Activated gamma-delta T cell treated with Interleukin-2 at 50 U/mL for 16 hours (primary cell): ENCODE results near the gene LRTM2.
"Not testable (repeated sequence)": the region's sequence is repeated elsewhere in the genome, so short reads cannot be mapped to it uniquely, and the experiment has no call there.

Experiments used
- DNase-seq: peaks from one replicate; pipeline ENCODE4 v3.0.0-alpha.2; 2020

The LRTM2 gene

DNA sequence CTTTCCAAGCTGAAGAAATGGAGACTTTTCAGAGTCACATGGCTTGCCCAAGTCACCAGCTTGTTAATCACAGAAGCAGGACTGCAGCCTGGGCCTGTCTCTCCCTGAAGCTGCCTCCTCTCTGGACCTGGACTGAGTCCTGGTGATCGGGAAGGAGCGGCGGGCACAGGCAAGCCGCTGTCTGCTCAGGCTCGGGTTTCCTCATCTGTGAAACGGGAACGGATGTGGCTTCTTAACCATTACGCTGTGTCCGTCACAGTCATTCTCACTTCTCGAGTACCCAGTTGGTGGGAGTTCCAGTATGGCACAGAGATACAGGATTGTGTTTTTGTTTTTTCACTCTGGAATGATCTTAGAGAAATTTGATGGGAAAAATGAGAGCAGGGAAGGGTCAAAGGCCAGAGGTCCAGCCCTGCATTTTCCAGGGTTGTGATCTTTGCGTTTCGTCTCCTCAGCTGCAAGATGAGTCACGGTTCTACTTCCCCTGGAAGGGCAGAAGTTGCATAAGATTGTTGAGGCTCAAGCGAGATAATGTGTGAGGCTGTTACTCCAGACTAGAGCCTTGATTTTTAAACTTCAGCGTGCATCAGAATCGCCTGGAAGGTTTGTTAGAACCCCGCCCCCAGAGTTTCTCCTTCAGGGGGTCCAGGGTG is 7.6 kb upstream of the LRTM2 start:
- DNase-seq = no peak

DNA sequence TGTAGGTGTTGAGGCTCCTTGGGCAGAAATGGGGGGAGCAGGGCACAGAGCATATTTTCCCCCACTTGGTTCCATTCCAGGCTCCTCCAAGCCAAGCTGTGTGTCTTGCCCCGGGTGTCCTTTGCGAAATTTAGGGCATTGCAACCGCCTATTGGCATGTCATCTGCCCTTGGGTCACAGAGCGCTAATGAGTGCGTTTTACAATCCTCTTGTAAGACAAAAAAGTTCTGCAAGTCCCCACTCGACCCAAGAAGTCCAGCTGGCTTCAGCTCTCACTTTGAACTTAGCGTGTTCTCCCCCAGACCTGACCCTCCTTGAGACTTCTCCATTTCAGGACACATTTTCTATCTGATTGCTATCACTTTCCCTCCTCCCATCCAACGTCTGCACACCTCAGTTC is 6.1 kb upstream of the LRTM2 start:
- no peak for DNase-seq

DNA sequence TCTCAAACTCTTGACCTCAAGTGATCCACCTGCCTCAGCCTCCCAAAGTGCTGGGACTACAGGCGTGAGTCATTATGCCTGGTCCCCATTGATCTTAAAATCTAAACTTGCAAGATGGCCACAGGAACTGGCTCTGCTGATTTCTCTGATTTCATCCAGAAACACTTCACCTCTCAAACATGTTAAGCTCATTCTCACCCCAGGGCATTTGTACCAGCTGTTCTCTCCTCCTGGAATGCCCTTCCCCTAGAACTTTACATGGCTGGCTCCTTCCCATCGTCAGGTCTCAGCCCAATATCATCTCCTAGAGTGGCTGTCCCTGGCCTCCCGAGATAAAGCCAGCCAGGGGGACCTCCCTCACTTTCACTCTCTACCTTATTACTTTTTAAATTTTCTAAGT is 5.3 kb upstream of the LRTM2 start:
- DNase-seq = no peak

DNA sequence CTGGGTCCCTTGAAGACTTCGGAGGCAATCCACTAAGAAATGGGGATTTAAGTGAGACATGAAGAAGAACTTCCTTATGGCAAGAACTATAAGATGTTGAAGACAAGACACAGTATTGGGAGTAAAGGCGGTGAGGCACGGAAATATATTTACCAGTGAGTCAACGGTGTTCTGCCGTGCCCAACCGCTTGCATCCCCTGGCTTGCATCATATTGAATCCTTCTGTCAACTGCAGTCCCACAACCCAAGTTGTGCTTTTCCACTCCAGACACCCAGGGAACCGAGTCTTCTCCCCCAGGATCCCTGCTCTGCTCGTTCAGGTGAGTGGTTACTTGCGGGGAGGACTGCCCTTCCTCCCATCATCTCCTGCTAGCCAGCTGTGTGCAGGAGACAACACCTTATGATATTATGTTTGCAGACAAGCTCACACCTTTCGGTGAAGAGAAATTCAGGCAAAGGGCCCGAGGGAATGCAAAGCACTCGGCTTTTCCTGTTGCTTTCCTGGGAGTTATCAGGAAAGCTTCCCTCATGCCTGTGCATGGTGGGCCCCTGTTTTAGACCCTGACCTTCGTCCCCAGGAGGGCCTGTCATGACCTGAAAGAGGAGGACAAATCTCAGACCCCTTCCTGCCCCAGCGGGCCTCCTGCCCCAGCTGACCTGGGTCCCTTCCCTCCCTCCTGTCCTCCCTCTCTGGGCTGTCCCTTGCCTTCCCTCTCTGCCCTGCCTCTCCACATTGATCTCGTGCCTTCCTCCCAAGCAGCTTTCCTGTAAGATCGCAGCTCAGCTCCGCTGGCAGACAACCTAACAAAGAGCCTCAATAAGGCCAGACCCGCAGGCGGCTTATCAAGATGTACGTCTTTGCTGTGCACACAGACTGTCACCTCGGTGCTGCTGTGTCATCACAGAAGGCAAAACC is 4.3 kb upstream of the LRTM2 start:
- no peak for DNase-seq

DNA sequence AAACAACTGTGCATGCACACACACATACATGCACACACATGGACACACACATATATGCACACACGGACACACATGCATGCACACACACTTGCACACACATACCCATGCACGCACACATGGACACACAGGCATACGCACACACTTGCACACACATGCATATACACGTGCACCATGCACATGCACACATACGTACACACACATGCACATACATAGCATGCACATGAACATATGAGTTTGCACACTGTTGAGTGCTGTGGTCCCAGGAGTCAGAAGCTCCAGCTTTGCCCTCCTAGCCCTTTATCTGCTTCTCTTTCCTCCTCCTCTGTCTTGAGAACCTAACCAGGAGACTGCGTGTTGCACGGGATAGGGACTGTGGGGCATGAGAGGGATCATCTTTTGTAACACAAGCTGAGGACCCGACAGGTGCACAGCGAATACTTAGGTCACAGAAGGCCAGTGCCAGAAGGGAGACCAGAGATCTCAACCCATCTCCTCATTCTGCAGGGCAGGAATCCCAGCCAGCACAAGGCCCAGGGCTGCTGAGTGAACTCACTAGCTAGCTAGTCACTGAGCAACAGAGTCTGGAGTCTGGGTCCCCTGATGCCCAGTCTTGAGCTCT is 3.5 kb upstream of the LRTM2 start:
- DNase-seq = no peak

DNA sequence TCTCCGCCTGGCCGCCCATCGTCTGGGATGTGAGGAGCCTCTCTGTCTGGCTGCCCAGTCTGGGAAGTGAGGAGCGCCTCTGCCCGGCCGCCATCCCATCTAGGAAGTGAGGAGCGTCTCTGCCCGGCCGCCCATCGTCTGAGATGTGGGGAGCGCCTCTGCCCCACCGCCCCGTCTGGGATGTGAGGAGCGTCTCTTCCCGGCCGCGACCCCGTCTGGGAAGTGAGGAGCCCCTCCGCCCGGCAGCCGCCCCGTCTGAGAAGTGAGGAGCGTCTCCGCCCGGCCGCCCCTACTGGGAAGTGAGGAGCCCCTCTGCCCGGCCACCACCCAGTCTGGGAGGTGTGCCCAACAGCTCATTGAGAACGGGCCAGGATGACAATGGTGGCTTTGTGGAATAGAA is 2.4 kb upstream of the LRTM2 start:
- not testable (repeated sequence) for DNase-seq

DNA sequence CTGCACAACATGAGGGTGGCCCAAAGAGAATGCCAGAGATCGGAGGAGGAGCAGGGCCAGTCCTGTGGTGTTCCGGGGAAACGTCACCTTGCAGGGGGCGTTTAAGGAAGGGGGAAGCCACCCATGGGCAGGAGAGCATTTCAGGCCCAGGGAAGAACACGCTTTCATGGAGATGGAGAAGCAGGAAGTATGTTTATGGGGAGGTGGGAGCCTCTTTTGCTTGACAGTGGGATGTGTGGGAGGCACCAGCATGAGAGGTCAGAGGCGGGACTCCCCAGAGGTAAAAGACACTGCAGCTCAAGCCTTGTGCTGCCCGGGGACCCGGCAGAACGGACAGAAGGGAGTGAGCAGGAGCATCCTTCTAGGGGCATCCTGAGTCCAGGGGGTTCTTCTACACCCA is 1.3 kb upstream of the LRTM2 start:
- DNase-seq = no peak

DNA sequence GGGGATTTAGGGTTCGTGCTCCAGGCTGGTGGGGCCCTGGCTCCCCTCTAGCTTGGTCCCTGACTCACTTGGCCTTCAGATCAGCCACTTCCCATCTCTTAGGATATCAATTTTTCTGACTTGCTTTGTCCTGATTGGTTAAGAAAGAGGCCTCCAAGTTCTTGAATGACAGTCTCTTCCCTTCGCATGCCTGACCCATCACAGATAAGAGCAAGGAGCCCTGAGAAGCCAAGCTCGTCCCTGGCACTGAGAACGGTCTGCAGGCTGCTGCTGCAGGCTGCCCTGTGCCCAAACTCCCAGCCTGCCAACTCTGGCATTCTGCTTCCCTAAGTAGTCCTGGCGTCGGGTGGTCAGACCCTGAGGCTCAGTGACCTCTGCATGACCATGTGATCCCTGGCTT is 794 bp upstream of the LRTM2 start:
- no peak for DNase-seq

DNA sequence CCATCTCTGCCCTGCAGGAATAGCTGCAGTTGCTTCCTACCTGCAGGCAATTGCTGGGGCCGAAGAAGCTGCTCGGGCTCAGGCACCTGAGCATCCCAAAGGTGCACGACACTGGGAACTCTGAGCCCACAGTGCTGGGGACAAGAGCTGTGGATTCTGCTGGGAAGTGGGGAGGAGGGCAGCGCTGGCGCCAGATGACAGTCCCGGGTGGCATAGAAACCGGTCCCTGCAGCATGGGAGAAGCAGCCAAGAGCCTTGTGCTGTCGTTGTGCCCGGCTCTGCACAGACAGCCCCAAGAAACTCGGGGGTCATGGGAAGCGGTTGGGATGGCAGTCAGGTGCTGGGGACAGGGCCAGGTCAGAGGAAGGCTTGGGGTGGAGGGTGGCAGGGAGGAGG is 529 bp downstream of the LRTM2 start:
- no peak for DNase-seq

DNA sequence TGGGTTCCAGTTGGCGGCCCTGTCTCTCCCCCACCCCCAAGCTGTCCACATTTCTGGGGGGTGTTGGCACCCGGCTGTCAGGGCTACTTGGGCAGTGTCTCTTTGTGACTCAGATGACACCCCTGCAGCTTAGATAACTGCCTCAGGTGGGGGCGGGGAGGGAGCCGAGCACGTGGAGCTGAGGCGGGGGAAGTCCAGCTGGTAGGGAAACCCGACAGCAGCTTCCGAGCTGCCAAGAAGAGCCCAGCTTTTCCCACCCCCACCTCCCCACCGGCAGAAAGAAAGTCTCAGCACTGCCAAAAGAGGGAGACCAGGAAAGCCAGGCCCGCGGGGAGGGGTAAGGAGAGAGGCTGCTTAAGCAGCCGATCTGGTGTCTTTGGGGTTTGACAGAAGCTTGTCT is 1.4 kb downstream of the LRTM2 start:
- DNase-seq = no peak

DNA sequence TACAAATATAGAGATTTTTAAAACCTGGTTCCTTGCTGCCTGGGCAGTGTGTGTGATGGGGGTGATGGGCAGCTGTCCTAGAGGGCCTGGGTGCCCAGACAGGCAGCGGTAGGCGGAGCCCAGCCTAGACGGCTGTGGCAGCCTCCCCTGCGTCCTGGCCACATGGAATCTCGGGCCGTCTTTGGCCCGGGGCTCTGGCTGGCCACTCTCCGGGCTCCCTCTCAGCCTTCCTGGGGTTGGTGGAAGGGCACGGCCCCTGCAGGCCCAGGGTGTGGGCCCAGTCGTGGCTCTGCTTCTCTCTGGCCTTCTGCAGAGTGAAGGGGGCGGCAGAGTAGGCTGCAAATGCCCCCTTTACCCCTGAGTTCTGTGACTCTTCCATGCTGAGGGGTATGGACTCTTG is 2.3 kb downstream of the LRTM2 start:
- DNase-seq = no peak

DNA sequence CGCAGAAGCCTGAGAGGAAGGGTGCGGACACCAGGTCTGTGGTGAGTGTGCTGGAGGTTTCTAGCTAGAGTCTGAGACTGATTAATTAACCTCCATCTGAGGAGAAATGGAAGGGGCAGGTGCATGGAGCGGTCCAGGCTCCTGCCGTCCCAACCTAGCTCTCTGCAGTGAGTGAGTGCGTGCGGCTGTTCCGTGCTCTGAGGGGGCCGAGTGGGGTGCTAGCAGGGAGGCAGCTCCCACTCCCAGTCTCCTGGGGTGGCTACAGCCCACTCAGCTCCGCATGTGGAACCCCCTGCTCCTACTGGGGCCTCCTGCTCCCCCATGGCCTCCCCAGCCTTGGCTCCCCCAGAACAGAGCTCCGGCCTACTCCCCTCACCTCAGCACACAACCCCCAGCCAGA is 2.9 kb downstream of the LRTM2 start:
- DNase-seq = no peak

DNA sequence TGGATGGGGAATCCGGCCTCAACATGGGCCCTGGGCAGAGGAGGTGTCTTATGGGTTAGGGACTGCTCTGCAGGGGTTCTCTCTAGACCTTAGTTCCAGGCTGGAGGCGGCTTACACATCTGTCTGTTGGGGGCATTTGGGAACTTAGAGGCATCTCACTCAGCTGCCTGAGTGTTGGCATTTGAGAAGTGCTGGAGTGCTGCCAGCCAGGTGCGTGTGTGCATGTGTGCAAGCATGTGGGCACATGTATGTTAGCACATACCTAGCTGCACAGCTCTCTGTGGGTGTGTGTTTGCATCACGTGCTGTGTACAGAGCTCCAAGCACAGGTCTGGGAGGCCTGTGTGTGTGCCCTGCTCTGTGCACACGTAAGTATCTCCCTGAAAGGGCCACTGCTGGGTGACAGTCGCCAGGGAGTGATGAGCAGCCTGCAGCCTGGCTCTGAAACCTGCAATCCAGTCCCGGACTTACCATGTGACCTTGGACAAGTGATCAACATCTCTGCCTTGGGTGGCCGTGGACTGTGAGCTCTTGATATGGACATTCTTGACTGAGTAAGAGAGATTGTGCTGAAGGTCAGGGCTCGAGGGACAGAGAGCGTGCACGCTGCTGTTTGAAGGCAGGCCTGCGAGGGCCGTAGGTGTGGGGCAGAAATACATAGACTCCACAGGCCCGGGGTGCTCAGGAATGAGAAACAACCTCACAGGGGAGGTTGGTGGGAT is 5.2 kb downstream of the LRTM2 start:
- no peak for DNase-seq

DNA sequence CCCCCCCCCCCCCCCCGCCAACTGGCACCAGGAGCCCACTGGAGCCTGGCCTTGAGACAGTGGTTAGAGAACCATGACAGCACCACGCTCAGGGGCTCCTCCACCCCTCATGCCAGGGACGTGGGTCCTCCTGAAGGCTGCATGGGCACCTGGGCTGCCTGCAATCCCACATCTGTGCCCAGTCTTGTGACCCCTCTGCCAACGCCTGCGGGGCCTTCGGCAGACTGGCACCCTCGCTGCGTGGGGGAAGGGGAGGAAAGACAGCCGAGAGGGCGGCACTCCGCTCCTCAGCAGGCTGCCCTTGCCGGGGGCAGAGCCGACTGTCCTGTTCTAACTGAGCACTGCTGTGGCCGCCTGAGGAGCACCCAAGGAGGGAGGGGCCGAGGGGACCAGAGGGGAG is 6.0 kb downstream of the LRTM2 start:
- DNase-seq = no peak

DNA sequence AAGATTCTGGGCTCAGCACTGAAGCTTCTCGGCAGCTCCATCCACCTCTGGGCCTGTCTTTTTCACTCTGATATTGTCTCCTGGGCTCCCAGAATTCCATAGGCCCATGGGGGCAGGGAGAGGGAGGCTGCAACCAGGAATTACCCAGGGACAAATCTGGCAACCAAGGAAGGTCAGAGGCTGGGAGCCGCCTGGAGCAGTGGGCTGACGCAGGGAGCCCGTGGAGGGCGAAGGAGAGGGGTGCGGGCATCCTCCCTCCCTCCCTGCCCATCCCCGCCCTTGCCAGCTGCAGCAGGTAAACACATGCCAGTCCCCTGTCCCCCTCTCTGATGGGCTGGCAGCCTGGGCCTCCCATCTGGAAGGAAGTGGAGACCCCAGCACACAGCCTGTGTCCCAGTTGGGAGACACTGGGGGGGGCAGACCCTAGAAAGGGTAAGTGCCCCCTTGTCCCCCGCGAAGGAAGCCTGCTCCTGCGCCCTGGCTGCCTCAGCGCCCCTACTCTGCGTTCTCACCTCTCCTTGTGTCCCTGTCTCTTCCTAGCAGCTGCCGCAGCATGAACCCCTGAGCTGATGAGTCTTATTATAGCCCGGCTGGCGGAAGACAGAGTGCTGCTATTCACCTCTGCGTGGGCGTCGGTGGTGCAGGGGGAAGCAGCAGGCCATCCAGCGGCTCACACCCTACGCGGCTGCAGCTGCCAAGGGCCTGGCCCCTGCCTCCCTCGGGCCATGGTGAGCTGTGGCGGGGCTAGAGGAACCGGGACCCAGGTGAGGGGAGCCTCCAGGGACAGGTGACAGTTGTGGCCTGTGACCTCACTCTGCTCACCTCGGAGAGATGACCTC is 6.7 kb downstream of the LRTM2 start:
- DNase-seq = no peak

DNA sequence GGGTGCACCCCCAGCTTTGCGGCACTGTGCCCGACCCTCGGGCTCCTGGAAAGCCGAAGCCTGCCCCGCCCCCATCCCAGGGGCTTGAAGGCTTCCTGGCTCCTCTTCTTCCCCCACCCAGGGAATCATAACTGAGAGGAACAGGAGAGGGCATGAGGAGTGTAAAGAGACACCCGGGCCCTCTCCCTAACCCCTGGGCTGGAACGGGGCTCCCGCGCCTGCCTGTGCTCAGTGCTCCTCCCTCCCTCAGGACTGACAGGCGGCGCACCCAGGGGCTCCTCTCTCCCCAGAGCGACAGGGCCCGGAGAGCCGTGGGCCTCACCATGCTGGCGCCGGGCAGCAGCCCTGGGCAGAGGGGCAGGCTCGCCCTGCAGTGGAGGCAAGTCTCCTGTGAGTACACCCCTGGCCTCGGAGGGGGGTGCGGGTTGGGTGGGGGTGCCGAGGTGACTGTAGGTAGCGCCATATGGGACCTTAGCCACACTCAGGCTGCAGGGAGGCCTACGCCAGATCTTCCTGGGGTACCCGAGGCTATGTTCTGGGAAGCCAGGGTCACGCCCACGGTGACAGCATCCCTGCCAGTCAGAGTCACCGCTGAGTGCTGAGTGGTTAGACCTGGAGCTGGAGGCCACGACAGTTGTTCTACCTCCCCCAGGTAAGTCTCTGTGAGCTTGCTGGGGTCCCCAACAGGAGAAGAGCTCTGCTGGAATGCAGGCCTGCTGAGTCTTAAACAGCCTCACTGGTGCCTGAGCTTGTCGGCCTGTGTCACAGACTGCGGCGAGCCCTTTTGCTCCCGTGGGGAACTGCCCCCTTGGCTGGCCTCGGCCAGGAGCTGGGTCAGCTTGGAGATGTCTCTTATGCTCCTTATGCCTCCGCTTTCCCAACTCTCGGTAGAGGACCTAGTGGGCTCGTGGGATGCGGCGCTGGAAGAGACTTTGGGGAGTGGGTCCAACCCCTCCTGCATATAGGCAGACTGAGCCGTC is 7.8 kb downstream of the LRTM2 start:
- no peak for DNase-seq

DNA sequence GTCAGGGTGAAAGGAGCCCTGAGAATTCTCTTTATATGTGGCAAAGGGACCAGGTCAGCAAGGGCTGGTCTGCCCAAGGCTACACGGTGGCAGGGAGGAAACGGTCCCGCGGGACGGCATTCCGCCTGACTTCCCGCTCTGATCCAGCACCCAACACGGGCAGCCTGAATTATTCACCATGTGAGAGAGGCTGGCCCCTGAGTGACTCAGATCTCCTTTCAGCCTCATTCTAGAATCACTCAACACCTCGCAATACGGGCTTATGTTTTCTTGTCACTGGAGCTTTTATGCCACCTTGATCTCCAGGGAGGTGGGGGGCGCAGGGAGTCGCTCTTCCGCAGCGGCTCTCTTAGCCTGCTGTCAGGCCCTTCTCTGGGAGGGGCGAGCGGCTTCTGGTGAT is 8.5 kb downstream of the LRTM2 start:
- DNase-seq = no peak

DNA sequence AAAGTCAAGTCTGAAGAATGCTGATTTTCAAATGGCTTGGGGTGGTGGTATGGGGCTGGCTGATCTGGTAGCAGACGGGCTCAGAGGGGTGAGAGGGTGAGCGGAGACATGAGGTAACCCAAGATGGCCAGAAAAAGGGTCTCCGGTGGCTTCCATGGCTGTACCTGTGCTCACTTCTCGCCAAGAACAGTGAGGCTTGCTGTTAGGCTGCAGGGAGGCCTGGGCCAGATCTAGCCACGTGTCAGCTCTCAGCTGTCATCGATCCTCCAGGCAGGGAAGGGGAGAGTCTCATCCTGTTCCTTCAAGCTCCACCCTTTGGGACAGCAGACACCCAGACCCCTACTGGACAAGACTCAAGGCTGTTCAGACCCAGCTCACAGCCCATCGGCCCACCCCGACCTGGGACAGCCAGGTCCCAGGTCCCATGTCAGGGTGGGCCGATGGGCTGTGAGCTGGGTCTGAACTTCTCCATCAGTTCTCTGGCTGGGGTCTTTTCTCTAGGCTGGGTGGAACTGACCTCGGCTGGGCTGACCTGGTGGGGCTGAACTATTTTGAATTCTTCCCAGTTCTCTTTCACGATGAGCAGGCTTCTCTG is 9.0 kb downstream of the LRTM2 start:
- DNase-seq = no peak

DNA sequence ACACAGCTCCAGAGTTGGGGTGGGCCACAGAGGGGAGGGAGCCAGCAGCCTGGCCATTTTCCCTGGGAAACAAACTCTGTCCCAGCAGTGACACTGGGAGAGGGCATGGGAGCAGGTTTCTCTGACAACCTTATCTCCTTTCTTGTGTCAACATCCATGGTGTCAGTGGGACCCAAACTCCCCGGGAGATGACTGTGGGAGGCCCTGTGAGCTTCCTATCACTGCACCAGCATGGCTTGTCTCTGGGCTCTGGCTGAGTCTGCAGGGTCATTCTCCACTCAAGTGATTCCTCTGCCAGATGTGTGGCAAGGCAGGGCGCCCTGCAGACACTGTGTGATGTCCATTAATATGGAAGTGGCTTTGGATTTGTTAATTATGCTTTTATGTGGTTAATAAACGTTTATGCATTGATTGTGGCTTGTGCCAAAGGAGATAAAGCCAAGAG is 10.1 kb downstream of the LRTM2 start:
- DNase-seq = no peak
